Measurements from ENCODE around the gene ID4. TPM values are rescaled to one million over a fixed set of nuclear protein-coding genes. Genes with fewer than 3 reads are reported as not detected.
A peak's percentile ranks its signal among the peaks of the same experiment; 100 is the strongest.

ID4 gene
- total and polyA plus RNA-seq, 2 experiments from 2014 or later = 29.1 to 34.0 TPM

GRCh38 chr6:19839237-19839546 lies 2.0 kb downstream of the ID4 start:
- no peak for DNase-seq
- peaks cover 21% of the 10 kb centered on the region for H3K4me1 ChIP-seq (ENCODE audit: insufficient read depth)
- TF ChIP-seq EZH2 (IDR thresholded peaks at IDR 0.05; ENCODE audit: insufficient read depth, poor library complexity, severe bottlenecking) (no peak), EZH2phosphoT487 (IDR thresholded peaks at IDR 0.05; ENCODE audit: insufficient read depth, low read depth) (no peak)
- in situ Hi-C loops (cut with MboI) = no loop called here
- no peaks in the 10 kb centered on the region for H3K27me3 ChIP-seq (replicated peaks; ENCODE audit: insufficient read depth)
- peak overlapping the region; percentile 92 for H3K27ac ChIP-seq
- H3K9me3 ChIP-seq (ENCODE audit: low read depth) = no peaks in the 10 kb centered on the region
- peak overlapping the region; percentile 98 for H3K9ac ChIP-seq
- WGBS, 2 experiments (ENCODE audit: low coverage in 1 of 2, low lambda C conversion rate in 2 of 2, missing lambda C conversion rate in 2 of 2) = 3 to 5% methylated on average over 7 of the region's 7 CpGs
- H3K4me2 ChIP-seq (ENCODE audit: unreplicated experiment) = peak overlapping the region; percentile 99
- no peaks in the 10 kb centered on the region for H4K20me1 ChIP-seq (ENCODE audit: insufficient read depth)
- H3K4me3 ChIP-seq = peak overlapping the region; percentile 92
- no peaks in the 10 kb centered on the region for H3K9me2 ChIP-seq (ENCODE audit: insufficient read depth)
- peaks cover 33% of the 10 kb centered on the region for H3K79me2 ChIP-seq (ENCODE audit: insufficient read depth)
- H2AFZ ChIP-seq = peak overlapping the region; percentile 67
- peaks cover 28% of the 10 kb centered on the region for H3F3A ChIP-seq (ENCODE audit: insufficient read depth)
- no peaks in the 10 kb centered on the region for H3K36me3 ChIP-seq (ENCODE audit: low read depth)

- no peak for DNase-seq
- peaks cover 33% of the 10 kb centered on the region for H3K79me2 ChIP-seq (ENCODE audit: insufficient read depth)
- H3K9me3 ChIP-seq (ENCODE audit: low read depth) = no peaks in the 10 kb centered on the region
- H3K9ac ChIP-seq = peak overlapping the region; percentile 98
- H3K27ac ChIP-seq = no peak overlapping the region
- H3F3A ChIP-seq (ENCODE audit: insufficient read depth) = peaks cover 28% of the 10 kb centered on the region
- H3K4me3 ChIP-seq = peak overlapping the region; percentile 92
- no peaks in the 10 kb centered on the region for H3K9me2 ChIP-seq (ENCODE audit: insufficient read depth)
- no peaks in the 10 kb centered on the region for H4K20me1 ChIP-seq (ENCODE audit: insufficient read depth)
- H3K4me2 ChIP-seq (ENCODE audit: unreplicated experiment) = peak overlapping the region; percentile 99
- H2AFZ ChIP-seq = no peak overlapping the region
- WGBS, 2 experiments (ENCODE audit: low coverage in 1 of 2, low lambda C conversion rate in 2 of 2, missing lambda C conversion rate in 2 of 2) = 84 to 89% methylated on average over 1 of the region's 1 CpG
- TF ChIP-seq EZH2 (IDR thresholded peaks at IDR 0.05; ENCODE audit: insufficient read depth, poor library complexity, severe bottlenecking) = no peak
- no peak for TF ChIP-seq EZH2phosphoT487 (IDR thresholded peaks at IDR 0.05; ENCODE audit: insufficient read depth, low read depth)
- in situ Hi-C loops (cut with MboI) = no loop called here
- H3K4me1 ChIP-seq (ENCODE audit: insufficient read depth) = peaks cover 21% of the 10 kb centered on the region
- H3K27me3 ChIP-seq (replicated peaks; ENCODE audit: insufficient read depth) = no peaks in the 10 kb centered on the region
- no peaks in the 10 kb centered on the region for H3K36me3 ChIP-seq (ENCODE audit: low read depth)
Observed at GRCh38 chr6:19839788-19840187, 2.6 kb downstream of the ID4 start.

DNA sequence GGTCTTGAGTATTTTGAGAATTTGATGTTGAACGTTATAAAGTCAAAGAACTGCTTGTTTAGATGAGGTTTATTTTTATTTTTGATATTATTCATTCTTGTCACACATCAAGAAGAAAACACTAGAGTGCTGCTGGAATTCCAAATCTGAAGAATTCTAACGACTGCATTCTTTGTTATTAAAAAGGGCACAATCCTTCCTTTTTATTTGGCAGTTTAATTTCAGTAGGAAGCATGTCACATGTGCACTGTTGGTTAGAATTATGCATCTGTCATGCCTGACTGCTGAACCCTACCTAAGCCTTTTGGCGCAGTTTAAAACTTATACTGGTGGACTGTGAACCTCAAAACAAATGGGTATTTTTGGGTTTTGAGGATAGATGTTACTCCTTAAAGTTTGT lies 4.0 kb downstream of the ID4 start:
- H3K9me3 ChIP-seq (ENCODE audit: low read depth) = no peaks in the 10 kb centered on the region
- H3K79me2 ChIP-seq (ENCODE audit: insufficient read depth) = peaks cover 33% of the 10 kb centered on the region
- peaks cover 25% of the 10 kb centered on the region for H3F3A ChIP-seq (ENCODE audit: insufficient read depth)
- H3K27me3 ChIP-seq (replicated peaks; ENCODE audit: insufficient read depth) = no peaks in the 10 kb centered on the region
- TF ChIP-seq EZH2phosphoT487 (IDR thresholded peaks at IDR 0.05; ENCODE audit: insufficient read depth, low read depth) = no peak
- no peak for TF ChIP-seq EZH2 (IDR thresholded peaks at IDR 0.05; ENCODE audit: insufficient read depth, poor library complexity, severe bottlenecking)
- H3K4me2 ChIP-seq (ENCODE audit: unreplicated experiment) = no peak overlapping the region
- no peak overlapping the region for H3K9ac ChIP-seq
- no peaks in the 10 kb centered on the region for H3K36me3 ChIP-seq (ENCODE audit: low read depth)
- peaks cover 21% of the 10 kb centered on the region for H3K4me1 ChIP-seq (ENCODE audit: insufficient read depth)
- H3K9me2 ChIP-seq (ENCODE audit: insufficient read depth) = no peaks in the 10 kb centered on the region
- H3K4me3 ChIP-seq = 0 out of 2 replicates have a peak overlapping the region, but pooled peaks have one; percentile 92
- H2AFZ ChIP-seq = no peak overlapping the region
- no peaks in the 10 kb centered on the region for H4K20me1 ChIP-seq (ENCODE audit: insufficient read depth)
- in situ Hi-C loops (cut with MboI) = no loop called here
- WGBS, 2 experiments (ENCODE audit: low coverage in 1 of 2, low lambda C conversion rate in 2 of 2, missing lambda C conversion rate in 2 of 2) = 59% methylated on average over 3 of the region's 3 CpGs
- no peak overlapping the region for H3K27ac ChIP-seq
- DNase-seq = peak; percentile 4

- Histone ChIP-seq H3F3A (ENCODE audit: insufficient read depth) (peaks cover 21% of the 10 kb centered on the region; the same call in 1 of the 2 replicates), H3K4me2 (ENCODE audit: unreplicated experiment) (no peak overlapping the region), H3K9me3 (ENCODE audit: low read depth) (no peaks in the 10 kb centered on the region), H3K79me2 (ENCODE audit: insufficient read depth) (peaks cover 33% of the 10 kb centered on the region), H2AFZ (no peak overlapping the region), H3K36me3 (ENCODE audit: low read depth) (no peaks in the 10 kb centered on the region), H3K4me1 (ENCODE audit: insufficient read depth) (peaks cover 21% of the 10 kb centered on the region), H3K27me3 (replicated peaks; ENCODE audit: insufficient read depth) (no peaks in the 10 kb centered on the region), H3K9ac (no peak overlapping the region), H4K20me1 (ENCODE audit: insufficient read depth) (no peaks in the 10 kb centered on the region), H3K27ac (no peak overlapping the region), H3K9me2 (ENCODE audit: insufficient read depth) (no peaks in the 10 kb centered on the region), H3K4me3 (no peak overlapping the region)
- in situ Hi-C loops (cut with MboI) = no loop called here
- TF ChIP-seq EZH2 (IDR thresholded peaks at IDR 0.05; ENCODE audit: insufficient read depth, poor library complexity, severe bottlenecking) = no peak
- no peak for TF ChIP-seq EZH2phosphoT487 (IDR thresholded peaks at IDR 0.05; ENCODE audit: insufficient read depth, low read depth)
- 64 to 66% methylated on average over 4 of the region's 4 CpGs for WGBS, 2 experiments (ENCODE audit: low coverage in 1 of 2, low lambda C conversion rate in 2 of 2, missing lambda C conversion rate in 2 of 2)
- DNase-seq = no peak
Observed at GRCh38 chr6:19842030-19842615, 5.0 kb downstream of the ID4 start.
